HepG2 (cell line): ENCODE data around the gene LASP1. TPM values are rescaled to one million over a fixed set of nuclear protein-coding genes. Genes with fewer than 3 reads are reported as not detected.

Source experiments
- ADNP ChIP-seq: sonication (generic); formaldehyde crosslinking; IDR thresholded peaks from 2 replicates; pipeline ENCODE4 v1.4.0; 2020; ENCODE audit warnings: missing genetic modification reagents
- CBX5 ChIP-seq: sonication (generic); formaldehyde crosslinking; IDR thresholded peaks from 2 replicates; pipeline ENCODE4 v1.4.0; 2020; ENCODE audit warnings: missing genetic modification reagents, borderline replicate concordance
- CCDC6 ChIP-seq: sonication (generic); formaldehyde crosslinking; IDR thresholded peaks from 2 replicates; pipeline ENCODE4 v1.8.1; 2022; ENCODE audit warnings: mild to moderate bottlenecking, missing genetic modification reagents, moderate library complexity
- GLMP ChIP-seq: sonication (generic); formaldehyde crosslinking; IDR thresholded peaks from 2 replicates; pipeline ENCODE4 v1.9.0; 2021; ENCODE audit warnings: missing genetic modification reagents, mild to moderate bottlenecking, borderline replicate concordance
- KIAA2018 ChIP-seq: sonication (generic); formaldehyde crosslinking; IDR thresholded peaks from 2 replicates; pipeline ENCODE4 v1.5.0; 2020; ENCODE audit warnings: mild to moderate bottlenecking, missing genetic modification reagents, borderline replicate concordance
- KLF15 ChIP-seq: sonication (generic); formaldehyde crosslinking; IDR thresholded peaks from 2 replicates; pipeline ENCODE4 v1.8.1; 2023; ENCODE audit warnings: borderline replicate concordance, mild to moderate bottlenecking, inconsistent platforms, missing genetic modification reagents, mixed read lengths
- MAF1 ChIP-seq: sonication (generic); formaldehyde crosslinking; IDR thresholded peaks from 2 replicates; pipeline ENCODE4 v1.5.0; 2020; ENCODE audit warnings: missing genetic modification reagents, borderline replicate concordance
- MED8 ChIP-seq: sonication (generic); formaldehyde crosslinking; IDR thresholded peaks from 2 replicates; pipeline ENCODE4 v1.8.1; 2023; ENCODE audit warnings: mild to moderate bottlenecking, missing genetic modification reagents; ENCODE audit not compliant: insufficient replicate concordance
- MXI1 ChIP-seq: IDR thresholded peaks from 3 replicates; pipeline ENCODE4 v1.6.1; 2012; ENCODE audit warnings: low read depth, low read length, inconsistent platforms, borderline replicate concordance
- NFYC ChIP-seq: IDR thresholded peaks from 2 replicates; pipeline ENCODE4 v1.6.1; 2016; ENCODE audit warnings: missing genetic modification reagents, missing compliant biosample characterization
- PREB ChIP-seq: sonication (generic); formaldehyde crosslinking; IDR thresholded peaks from 2 replicates; pipeline ENCODE4 v1.4.0; 2020; ENCODE audit warnings: missing genetic modification reagents
- RBFOX2 ChIP-seq: fragments of 200-400 bp; formaldehyde crosslinking; IDR thresholded peaks from 2 replicates; pipeline ENCODE4 v1.6.1; 2017; ENCODE audit warnings: low read depth, mild to moderate bottlenecking, low read length
- SPEN ChIP-seq: sonication (generic); formaldehyde crosslinking; IDR thresholded peaks from 2 replicates; pipeline ENCODE4 v1.5.1; 2020; ENCODE audit warnings: low read depth, mild to moderate bottlenecking, missing genetic modification reagents
- ZBTB34 ChIP-seq: sonication (generic); formaldehyde crosslinking; IDR thresholded peaks from 2 replicates; pipeline ENCODE4 v1.8.0; 2022; ENCODE audit warnings: mild to moderate bottlenecking, missing genetic modification reagents
- ZNF136 ChIP-seq: sonication (generic); formaldehyde crosslinking; IDR thresholded peaks from 2 replicates; pipeline ENCODE4 v1.8.1; 2022; ENCODE audit warnings: low read depth, mild to moderate bottlenecking, moderate library complexity, missing genetic modification reagents
- ZNF446 ChIP-seq: sonication (generic); formaldehyde crosslinking; IDR thresholded peaks from 2 replicates; pipeline ENCODE4 v1.5.0; 2020; ENCODE audit warnings: mild to moderate bottlenecking, missing genetic modification reagents
- ZNF850 ChIP-seq: sonication (generic); formaldehyde crosslinking; conservative IDR thresholded peaks from 2 replicates; pipeline ENCODE4 v1.9.0; 2021; ENCODE audit warnings: mild to moderate bottlenecking, missing genetic modification reagents
- polyA plus RNA-seq, 8 experiments: library from polyadenylated mRNA; depleted of rRNA in 3 of 8; stranded (reverse) in 7 of 8; unstranded in 1 of 8; fragments of >200 nt; fragmentation: Illumina TruSeq in 4 of 8; extraction: Trizol in 4 of 8; gene quantifications; 2 replicates each; pipeline versions ENCODE4 v1.2.1 to v1.2.3, GENCODE V29; 2011 to 2016; ENCODE audit warnings: low read depth in 4 of 8, missing spikeins in 1 of 8, mixed read lengths in 1 of 8; ENCODE audit not compliant: insufficient read depth in 1 of 8
- total RNA-seq, 5 experiments: library from RNA; depleted of rRNA; stranded (reverse); fragments of >200 nt; fragmentation: Illumina TruSeq; extraction: Trizol; gene quantifications; 2 replicates each; pipeline ENCODE4 v1.2.3, GENCODE V29; 2016; ENCODE audit warnings: low read depth in 1 of 5

LASP1 gene
- total and polyA plus RNA-seq, 2 of the 13 experiments (the other 11 are each of a cell fraction or from before 2014, with no cell fraction given): 70.1 to 97.0 TPM

GRCh38 chr17:38868817-38869525 lies 887 bp upstream of the LASP1 start (continued):
- TF ChIP-seq SPEN (0 out of 2 replicates have a peak, but pooled peaks have one; percentile 10), MXI1 (peak; percentile 62; the same call in 1 of the 3 replicates), MAF1 (CRISPR knock-in tag) (peak; percentile 99), ZNF136 (CRISPR knock-in tag) (peak; percentile 82; the same call in 1 of the 2 replicates), MED8 (CRISPR knock-in tag) (no peak), KLF15 (CRISPR knock-in tag) (no peak), RBFOX2 (no peak), ZNF446 (peak; percentile 46; the same call in 1 of the 2 replicates), ZNF850 (CRISPR knock-in tag) (no peak), ZBTB34 (CRISPR knock-in tag) (no peak), PREB (CRISPR knock-in tag) (0 out of 2 replicates have a peak, but pooled peaks have one; percentile 15), GLMP (no peak), ADNP (CRISPR knock-in tag) (peak; percentile 56; the same call in 1 of the 2 replicates), NFYC (CRISPR knock-in tag) (peak; percentile 39), CCDC6 (CRISPR knock-in tag) (0 out of 2 replicates have a peak, but pooled peaks have one; percentile 42), CBX5 (CRISPR knock-in tag) (peak; percentile 62; the same call in 1 of the 2 replicates), KIAA2018 (no peak)
